Measurements from ENCODE around the gene MAL. TPM values are rescaled to one million over a fixed set of nuclear protein-coding genes. Genes with fewer than 3 reads are reported as not detected.

MAL gene
- total and polyA plus RNA-seq, 2 of the 13 experiments (the other 11 are each of a cell fraction or from before 2014, with no cell fraction given), result not detected

DNA sequence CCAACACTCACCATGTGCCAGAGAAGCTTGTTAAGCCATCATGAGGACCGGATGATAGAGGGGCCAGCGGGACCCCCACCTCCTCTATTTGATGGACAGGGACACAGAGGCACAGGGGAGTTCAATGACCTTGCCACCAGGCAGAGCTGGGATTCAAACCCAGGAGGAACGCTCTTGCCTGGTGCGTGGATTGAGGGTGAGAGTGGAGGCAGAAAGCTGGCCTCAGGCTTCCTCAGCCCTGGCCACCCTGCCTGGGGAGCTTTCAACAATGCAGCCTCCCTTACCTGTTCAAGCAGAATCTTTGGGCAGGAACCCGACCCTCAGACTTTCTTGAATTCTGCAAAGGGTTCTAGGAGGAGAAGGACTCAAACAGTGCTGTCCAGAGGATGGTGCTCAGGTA lies 39.9 kb upstream of the MAL start:
- H3K4me1 ChIP-seq (ENCODE audit: insufficient read depth, low read length), result no peaks in the 10 kb centered on the region
- no peak overlapping the region for H3K27ac ChIP-seq (ENCODE audit: extremely low read length, insufficient read depth, low read length)
- no peak overlapping the region for H3K4me2 ChIP-seq (ENCODE audit: low read depth, low read length)
- peaks cover 5 to 27% of the 10 kb centered on the region in 2 experiments; a peak in 4 of 5 replicates for H3K27me3 ChIP-seq (ENCODE audit: control insufficient read depth in 1 of 2, insufficient read depth in 2 of 2, low read length in 2 of 2)
- no peak for ATAC-seq
- FAIRE-seq, result no peak
- no peak overlapping the region for H3K4me3 ChIP-seq (replicated peaks in 1 of 3; ENCODE audit: insufficient read depth in 1 of 3, low read depth in 2 of 3, low read length in 3 of 3)
- no peaks in the 10 kb centered on the region for H3K79me2 ChIP-seq (ENCODE audit: insufficient read depth, low read length)
- no peaks in the 10 kb centered on the region for H3K36me3 ChIP-seq (replicated peaks in 1 of 2; ENCODE audit: control insufficient read depth in 1 of 2, insufficient read depth in 2 of 2, low read length in 2 of 2)
- H2AFZ ChIP-seq (ENCODE audit: low read length), result no peak overlapping the region
- H4K20me1 ChIP-seq (ENCODE audit: insufficient read depth, low read length), result no peaks in the 10 kb centered on the region
- no peak for DNase-seq (ENCODE audit: low spot score)
- in situ Hi-C loops (cut with HindIII; ENCODE audit: extremely low pct_ligation_motif_present, low pct_unique_long_range_greater_than_20kb) (no loop called here), intact Hi-C loops (cut with micrococcal nuclease; ENCODE audit: unreplicated experiment) (loop anchor here (1.0 kb wide), 1 partner anchor 130 kb away; no protein-coding TSS in a partner anchor)
- H3K9me3 ChIP-seq (ENCODE audit: low read length), result no peaks in the 10 kb centered on the region
- 42% methylated on average over 5 of the region's 5 CpGs for WGBS (ENCODE audit: low lambda C conversion rate)
- H3K9ac ChIP-seq (ENCODE audit: insufficient read depth, low read depth, low read length), result no peak overlapping the region
- CTCF ChIA-PET (ENCODE audit: low intra/inter-chr PET ratio, low total read pairs), result interaction anchor here (1.3 to 1.5 kb wide), 2 partner anchors 69 to 130 kb away, joined by 4 to 11 read pairs; no protein-coding TSS in a partner anchor
- no peak for TF ChIP-seq THAP7 (CRISPR knock-in tag; IDR thresholded peaks at IDR 0.05)
- TF ChIP-seq ZNF780A (CRISPR knock-in tag; IDR thresholded peaks at IDR 0.05), result no peak
- BruUV-seq (replicated peaks), result no TSS peak
- POLR2A ChIA-PET, result no interaction called here

DNA sequence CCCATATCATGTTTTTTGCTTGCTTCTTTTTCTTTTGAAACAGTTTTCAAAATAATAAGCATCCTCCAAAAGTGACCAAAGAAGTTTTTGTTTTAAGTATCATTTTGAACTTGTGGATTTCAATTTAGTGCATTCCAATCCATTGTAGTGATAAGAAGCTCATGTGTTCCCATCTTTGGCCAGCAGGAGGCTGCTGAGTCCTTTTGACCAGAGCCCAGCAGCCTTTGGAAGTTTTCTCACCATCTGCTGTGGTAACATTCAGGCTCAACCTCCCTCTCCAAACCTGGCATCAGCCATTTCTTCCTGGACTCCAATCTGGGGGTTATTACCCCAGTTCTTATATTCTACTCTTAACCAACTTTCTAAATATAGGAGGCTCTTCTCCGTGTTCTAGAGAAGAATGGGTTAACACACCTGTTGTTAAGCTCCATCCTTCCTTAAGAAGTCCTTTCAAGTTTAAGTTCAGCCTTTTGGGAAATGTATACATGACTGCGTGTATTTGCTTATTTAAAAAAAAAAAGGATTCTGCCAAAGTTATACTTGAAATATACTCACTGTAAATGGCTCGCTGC lies 39.0 kb upstream of the MAL start:
- POLR2A ChIA-PET, result no interaction called here
- intact Hi-C loops (cut with micrococcal nuclease; ENCODE audit: unreplicated experiment), result loop anchor here (1.0 kb wide), 1 partner anchor 129 kb away; no protein-coding TSS in a partner anchor
- no peaks in the 10 kb centered on the region for H3K9me3 ChIP-seq (ENCODE audit: low read length)
- no peaks in the 10 kb centered on the region for H3K36me3 ChIP-seq (replicated peaks in 1 of 2; ENCODE audit: control insufficient read depth in 1 of 2, insufficient read depth in 2 of 2, low read length in 2 of 2)
- no peaks in the 10 kb centered on the region for H4K20me1 ChIP-seq (ENCODE audit: insufficient read depth, low read length)
- DNase-seq (ENCODE audit: low spot score) (peak; percentile 62), FAIRE-seq (peak; percentile 81), ATAC-seq (peak; percentile 90)
- H3K4me2 ChIP-seq (ENCODE audit: low read depth, low read length), result no peak overlapping the region
- no peak overlapping the region for H3K27ac ChIP-seq (ENCODE audit: extremely low read length, insufficient read depth, low read length)
- in situ Hi-C loops (cut with HindIII; ENCODE audit: extremely low pct_ligation_motif_present, low pct_unique_long_range_greater_than_20kb), result no loop called here
- H2AFZ ChIP-seq (ENCODE audit: low read length), result no peak overlapping the region
- no peaks in the 10 kb centered on the region for H3K79me2 ChIP-seq (ENCODE audit: insufficient read depth, low read length)
- H3K4me1 ChIP-seq (ENCODE audit: insufficient read depth, low read length), result no peaks in the 10 kb centered on the region
- CTCF ChIA-PET (ENCODE audit: low intra/inter-chr PET ratio, low total read pairs), result interaction anchor here (1.3 to 1.5 kb wide), 2 partner anchors 68 to 129 kb away, joined by 4 to 11 read pairs; no protein-coding TSS in a partner anchor
- H3K27me3 ChIP-seq (ENCODE audit: control insufficient read depth in 1 of 2, insufficient read depth in 2 of 2, low read length in 2 of 2), result peaks cover 4 to 27% of the 10 kb centered on the region in 2 experiments; a peak in 4 of 5 replicates
- no peak for TF ChIP-seq SMAD1 (CRISPR knock-in tag; IDR thresholded peaks at IDR 0.05; ENCODE audit: borderline replicate concordance, low read depth)
- peak; percentile 53; the same call in 1 of the 2 replicates for TF ChIP-seq SMC3 (IDR thresholded peaks at IDR 0.05; ENCODE audit: low read length)
- TF ChIP-seq XRCC5 (optimal IDR thresholded peaks at IDR 0.05; ENCODE audit: low read length), result peak; percentile 57
- TF ChIP-seq TEAD3 (CRISPR knock-in tag; optimal IDR thresholded peaks at IDR 0.05; ENCODE audit: borderline replicate concordance), result peak; percentile 17
- no peak for TF ChIP-seq BATF2 (CRISPR knock-in tag; IDR thresholded peaks at IDR 0.05)
- TF ChIP-seq, protein P1, sequence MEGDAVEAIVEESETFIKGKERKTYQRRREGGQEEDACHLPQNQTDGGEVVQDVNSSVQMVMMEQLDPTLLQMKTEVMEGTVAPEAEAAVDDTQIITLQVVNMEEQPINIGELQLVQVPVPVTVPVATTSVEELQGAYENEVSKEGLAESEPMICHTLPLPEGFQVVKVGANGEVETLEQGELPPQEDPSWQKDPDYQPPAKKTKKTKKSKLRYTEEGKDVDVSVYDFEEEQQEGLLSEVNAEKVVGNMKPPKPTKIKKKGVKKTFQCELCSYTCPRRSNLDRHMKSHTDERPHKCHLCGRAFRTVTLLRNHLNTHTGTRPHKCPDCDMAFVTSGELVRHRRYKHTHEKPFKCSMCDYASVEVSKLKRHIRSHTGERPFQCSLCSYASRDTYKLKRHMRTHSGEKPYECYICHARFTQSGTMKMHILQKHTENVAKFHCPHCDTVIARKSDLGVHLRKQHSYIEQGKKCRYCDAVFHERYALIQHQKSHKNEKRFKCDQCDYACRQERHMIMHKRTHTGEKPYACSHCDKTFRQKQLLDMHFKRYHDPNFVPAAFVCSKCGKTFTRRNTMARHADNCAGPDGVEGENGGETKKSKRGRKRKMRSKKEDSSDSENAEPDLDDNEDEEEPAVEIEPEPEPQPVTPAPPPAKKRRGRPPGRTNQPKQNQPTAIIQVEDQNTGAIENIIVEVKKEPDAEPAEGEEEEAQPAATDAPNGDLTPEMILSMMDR (CRISPR knock-in tag; IDR thresholded peaks at IDR 0.05), result peak; percentile 71
- TF ChIP-seq STAG1 (CRISPR knock-in tag; IDR thresholded peaks at IDR 0.05), result peak; percentile 53
- H3K4me3 ChIP-seq (replicated peaks in 1 of 3; ENCODE audit: insufficient read depth in 1 of 3, low read depth in 2 of 3, low read length in 3 of 3), result no peak overlapping the region
- no peak overlapping the region for H3K9ac ChIP-seq (ENCODE audit: insufficient read depth, low read depth, low read length)
- no TSS peak for BruUV-seq (replicated peaks)
- 31% methylated on average over 3 of the region's 3 CpGs for WGBS (ENCODE audit: low lambda C conversion rate)

Measured in HepG2 (cell line).